A673 (cell line): Measurements from ENCODE around the gene FBLN1.
"Not testable (repeated sequence)": the region's sequence is repeated elsewhere in the genome, so short reads cannot be mapped to it uniquely, and the experiment has no call there.

Experiments
- CTCF ChIP-seq: fragments of 300-800, 200-600 bp; sonication (generic); conservative IDR thresholded peaks from 2 replicates; pipeline ENCODE4 v1.5.1; 2017; ENCODE audit warnings: low read depth, mild to moderate bottlenecking, antibody characterized with exemption, low read length, moderate library complexity, mixed read lengths
- EZH2 ChIP-seq: fragments of 200-600 bp; sonication (generic); IDR thresholded peaks from 2 replicates; pipeline ENCODE4 v1.6.1; 2017; ENCODE audit warnings: borderline replicate concordance, low read depth, mild to moderate bottlenecking, mixed read lengths, antibody characterized with exemption, low read length; ENCODE audit not compliant: poor library complexity, severe bottlenecking

- not testable (repeated sequence) for TF ChIP-seq CTCF, EZH2
Observed at GRCh38 chr22:45557926-45558325, 55.2 kb downstream of the FBLN1 start.
